Smooth muscle cell (in vitro differentiated cells): ENCODE measurements around the gene CSNK1G1. TPM values are rescaled to one million over a fixed set of nuclear protein-coding genes. Genes with fewer than 3 reads are reported as not detected.
A peak's percentile ranks its signal among the peaks of the same experiment; 100 is the strongest.

Experiments used
- DNase-seq: peaks from one replicate; lab custom pipeline; 2025; ENCODE audit not compliant: unreplicated experiment; lab: John Stamatoyannopoulos, UW
- H2AFZ ChIP-seq: fragments of 200-600 bp; sonication (generic); 2 replicates; pipeline ENCODE4 v1.6.0; 2016; ENCODE audit warnings: antibody characterized with exemption, low read depth, mild to moderate bottlenecking
- H3F3A ChIP-seq: fragments of 200-600 bp; sonication (generic); 2 replicates; pipeline ENCODE4 v1.6.0; 2017; ENCODE audit warnings: antibody characterized with exemption, low read depth
- H3K27ac ChIP-seq: fragments of 200-600 bp; sonication (generic); 2 replicates; pipeline ENCODE4 v1.5.1; 2016; ENCODE audit warnings: low read depth, mild to moderate bottlenecking
- H3K27me3 ChIP-seq: fragments of 200-600 bp; sonication (generic); 2 replicates; pipeline ENCODE4 v1.6.1; 2016; ENCODE audit warnings: low read depth, mild to moderate bottlenecking
- H3K36me3 ChIP-seq: fragments of 200-600 bp; sonication (generic); 2 replicates; pipeline ENCODE4 v1.5.1; 2016; ENCODE audit warnings: low read depth
- H3K4me1 ChIP-seq: fragments of 200-600 bp; sonication (generic); 2 replicates; pipeline ENCODE4 v1.5.1; 2016; ENCODE audit warnings: low read depth
- H3K4me2 ChIP-seq: fragments of 200-600 bp; sonication (generic); 2 replicates; pipeline ENCODE4 v1.6.0; 2016; ENCODE audit warnings: mild to moderate bottlenecking
- H3K4me3 ChIP-seq: fragments of 200-600 bp; sonication (generic); 2 replicates; pipeline ENCODE4 v1.5.1; 2016; ENCODE audit warnings: mild to moderate bottlenecking
- H3K79me2 ChIP-seq: fragments of 200-600 bp; sonication (generic); 2 replicates; pipeline ENCODE4 v1.6.0; 2016; ENCODE audit warnings: low read depth, mild to moderate bottlenecking
- H3K9ac ChIP-seq: fragments of 200-600 bp; sonication (generic); 2 replicates; pipeline ENCODE4 v1.6.0; 2016; ENCODE audit warnings: low read depth
- H3K9me3 ChIP-seq: fragments of 200-600 bp; sonication (generic); replicated peaks from 2 replicates; pipeline ENCODE4 v1.5.1; 2016; ENCODE audit warnings: low read depth
- H4K20me1 ChIP-seq: fragments of 200-600 bp; sonication (generic); 2 replicates; pipeline ENCODE4 v1.6.0; 2016; ENCODE audit warnings: low read depth
- WGBS: methylation state at CpG from one replicate; pipeline ENCODE4 v1.1.7; 2016; ENCODE audit warnings: low lambda C conversion rate; 5-methylcytosine and 5-hydroxymethylcytosine counted together
- polyA plus RNA-seq: library from polyadenylated mRNA; unstranded; fragments of >200 nt; fragmentation: Nextera tagmentation; extraction: Ambion mirVana; gene quantifications from 2 replicates; pipeline ENCODE4 v1.2.1, GENCODE V29; 2016
- total RNA-seq: library from RNA; depleted of rRNA; stranded (reverse); fragments of >200 nt; gene quantifications from 2 replicates; pipeline ENCODE4 v1.2.3, GENCODE V29; 2014
- TF ChIP-seq, protein P1 (sequence below): fragments of 200-600 bp; sonication (generic); IDR thresholded peaks from 2 replicates; pipeline ENCODE4 v1.5.1; 2017; ENCODE audit warnings: borderline replicate concordance, mild to moderate bottlenecking, antibody characterized with exemption; ENCODE audit not compliant: insufficient read depth, poor library complexity, severe bottlenecking

Gene CSNK1G1
- total and polyA plus RNA-seq, 2 experiments from 2014 or later = 12.8 to 23.2 TPM

GRCh38 chr15:64315216-64315615 lies 40.8 kb downstream of the CSNK1G1 start:
- H3K4me3 ChIP-seq = no peak overlapping the region
- TF ChIP-seq, protein P1, sequence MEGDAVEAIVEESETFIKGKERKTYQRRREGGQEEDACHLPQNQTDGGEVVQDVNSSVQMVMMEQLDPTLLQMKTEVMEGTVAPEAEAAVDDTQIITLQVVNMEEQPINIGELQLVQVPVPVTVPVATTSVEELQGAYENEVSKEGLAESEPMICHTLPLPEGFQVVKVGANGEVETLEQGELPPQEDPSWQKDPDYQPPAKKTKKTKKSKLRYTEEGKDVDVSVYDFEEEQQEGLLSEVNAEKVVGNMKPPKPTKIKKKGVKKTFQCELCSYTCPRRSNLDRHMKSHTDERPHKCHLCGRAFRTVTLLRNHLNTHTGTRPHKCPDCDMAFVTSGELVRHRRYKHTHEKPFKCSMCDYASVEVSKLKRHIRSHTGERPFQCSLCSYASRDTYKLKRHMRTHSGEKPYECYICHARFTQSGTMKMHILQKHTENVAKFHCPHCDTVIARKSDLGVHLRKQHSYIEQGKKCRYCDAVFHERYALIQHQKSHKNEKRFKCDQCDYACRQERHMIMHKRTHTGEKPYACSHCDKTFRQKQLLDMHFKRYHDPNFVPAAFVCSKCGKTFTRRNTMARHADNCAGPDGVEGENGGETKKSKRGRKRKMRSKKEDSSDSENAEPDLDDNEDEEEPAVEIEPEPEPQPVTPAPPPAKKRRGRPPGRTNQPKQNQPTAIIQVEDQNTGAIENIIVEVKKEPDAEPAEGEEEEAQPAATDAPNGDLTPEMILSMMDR = no peak
- H3F3A ChIP-seq = no peaks in the 10 kb centered on the region
- H2AFZ ChIP-seq = no peak overlapping the region
- H3K27ac ChIP-seq = peak overlapping the region; percentile 6
- no peaks in the 10 kb centered on the region for H3K36me3 ChIP-seq
- no peak overlapping the region for H3K9ac ChIP-seq
- peaks cover 91% of the 10 kb centered on the region for H4K20me1 ChIP-seq
- peaks cover 67% of the 10 kb centered on the region for H3K79me2 ChIP-seq
- H3K4me2 ChIP-seq = no peak overlapping the region
- peaks cover 21% of the 10 kb centered on the region for H3K4me1 ChIP-seq
- no peak for DNase-seq
- no peaks in the 10 kb centered on the region for H3K27me3 ChIP-seq
- no peaks in the 10 kb centered on the region for H3K9me3 ChIP-seq
- WGBS = 67% methylated on average over 4 of the region's 4 CpGs

DNA sequence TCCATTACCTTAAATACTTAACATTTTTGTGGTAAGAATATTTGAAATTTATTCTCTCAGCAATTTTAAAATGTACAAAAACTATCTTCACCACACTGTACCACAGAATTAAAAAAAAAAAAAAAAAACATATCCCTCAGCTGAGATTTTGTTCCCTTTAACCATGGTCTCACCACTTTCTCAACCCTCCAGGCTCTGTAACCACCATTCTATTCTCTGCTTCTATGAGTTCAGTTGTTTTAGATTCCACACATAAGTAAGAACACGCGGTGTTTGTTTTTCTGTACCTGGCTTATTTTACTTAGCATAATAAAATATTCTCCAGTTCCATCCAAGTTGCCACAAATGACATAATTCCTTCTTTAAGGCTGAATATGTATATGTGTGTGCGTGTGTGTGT lies 41.5 kb downstream of the CSNK1G1 start:
- Histone ChIP-seq H3K4me3 (no peak overlapping the region), H3F3A (no peaks in the 10 kb centered on the region), H3K4me1 (peaks cover 21% of the 10 kb centered on the region), H4K20me1 (peaks cover 91% of the 10 kb centered on the region), H3K79me2 (peaks cover 72% of the 10 kb centered on the region), H3K27me3 (no peaks in the 10 kb centered on the region), H3K36me3 (no peaks in the 10 kb centered on the region), H3K9me3 (no peaks in the 10 kb centered on the region), H3K9ac (no peak overlapping the region), H3K4me2 (no peak overlapping the region), H2AFZ (no peak overlapping the region), H3K27ac (no peak overlapping the region)
- 95% methylated on average over 3 of the region's 3 CpGs for WGBS
- no peak for DNase-seq
- TF ChIP-seq, protein P1 = no peak

- no peak for DNase-seq
- Histone ChIP-seq H3K27ac (no peak overlapping the region), H3K4me3 (no peak overlapping the region), H3K4me2 (no peak overlapping the region), H3K36me3 (no peaks in the 10 kb centered on the region), H2AFZ (no peak overlapping the region), H4K20me1 (peaks cover 88% of the 10 kb centered on the region), H3K27me3 (no peaks in the 10 kb centered on the region), H3K9me3 (no peaks in the 10 kb centered on the region), H3K9ac (no peak overlapping the region), H3F3A (no peaks in the 10 kb centered on the region), H3K4me1 (peaks cover 21% of the 10 kb centered on the region), H3K79me2 (peaks cover 79% of the 10 kb centered on the region)
- WGBS = 86% methylated on average over 6 of the region's 6 CpGs
- TF ChIP-seq, protein P1 = no peak
Measured at GRCh38 chr15:64311566-64311965, 44.4 kb downstream of the CSNK1G1 start.

- no peaks in the 10 kb centered on the region for H3K9me3 ChIP-seq
- H3K4me2 ChIP-seq = no peak overlapping the region
- H3K4me1 ChIP-seq = peaks cover 12% of the 10 kb centered on the region
- no peaks in the 10 kb centered on the region for H3K27me3 ChIP-seq
- TF ChIP-seq, protein P1 = no peak
- H3K27ac ChIP-seq = no peak overlapping the region
- no peaks in the 10 kb centered on the region for H3F3A ChIP-seq
- no peak overlapping the region for H3K9ac ChIP-seq
- H3K79me2 ChIP-seq = peaks cover 83% of the 10 kb centered on the region
- H2AFZ ChIP-seq = no peak overlapping the region
- H4K20me1 ChIP-seq = peaks cover 88% of the 10 kb centered on the region
- H3K36me3 ChIP-seq = no peaks in the 10 kb centered on the region
- no peak for DNase-seq
- no peak overlapping the region for H3K4me3 ChIP-seq
Measured at GRCh38 chr15:64310036-64310435, 45.9 kb downstream of the CSNK1G1 start.
